ENCODE results near the gene TMEM74B. TPM values are rescaled to one million over a fixed set of nuclear protein-coding genes. Genes with fewer than 3 reads are reported as not detected.

The TMEM74B gene
- total RNA-seq, 1 experiment from 2014 or later: 0.83 TPM

DNA sequence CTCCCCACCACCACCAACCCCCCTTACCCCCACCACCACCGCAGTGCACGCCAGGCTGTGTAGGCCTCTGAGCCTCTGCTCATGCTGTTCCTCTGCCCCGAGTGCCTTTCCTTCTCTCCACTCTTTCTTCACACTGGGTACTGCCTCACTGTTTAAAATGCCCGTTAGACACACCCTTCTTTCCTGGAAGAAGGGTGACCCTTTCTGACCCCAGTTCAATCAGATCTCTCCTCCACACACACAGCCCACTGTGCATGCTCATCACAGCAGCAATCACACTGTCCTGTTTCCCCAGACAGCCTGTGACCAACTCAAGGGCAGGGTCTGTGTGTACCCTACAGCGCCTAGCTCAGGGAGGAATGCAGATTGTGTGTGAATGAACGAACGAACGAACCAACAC is 10.0 kb downstream of the TMEM74B start:
- H3K27ac Mint-ChIP-seq (ENCODE audit: unreplicated experiment): no peak overlapping the region

DNA sequence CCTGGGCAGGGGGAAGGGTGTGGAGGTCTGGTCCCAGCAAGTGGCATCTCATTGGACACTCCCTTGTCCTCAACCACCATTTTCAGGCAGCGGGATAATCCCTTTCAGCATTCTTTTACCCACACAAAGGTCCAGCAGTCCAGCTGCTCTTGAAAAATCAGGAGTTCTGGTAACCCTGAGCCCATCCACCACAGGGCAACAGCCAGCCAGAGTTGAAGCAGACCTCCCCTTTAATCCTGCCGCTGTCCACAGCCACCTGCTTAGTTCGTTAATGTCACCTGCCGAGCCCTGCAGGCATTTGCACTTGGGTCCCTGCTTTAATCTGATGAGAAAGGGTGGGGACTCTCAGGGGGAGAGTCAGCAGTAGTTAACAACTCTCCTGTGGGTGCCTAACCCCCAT is 11.1 kb downstream of the TMEM74B start:
- no peaks in the 10 kb centered on the region for H3K4me1 Mint-ChIP-seq (ENCODE audit: low read depth, unreplicated experiment)
- intact Hi-C loops (cut with micrococcal nuclease; ENCODE audit: unreplicated experiment): no loop called here
- no peaks in the 10 kb centered on the region for H3K9me3 Mint-ChIP-seq (ENCODE audit: low read depth, unreplicated experiment)
- CTCF ChIA-PET: no interaction called here
- H3K36me3 Mint-ChIP-seq (ENCODE audit: insufficient read depth, unreplicated experiment): no peaks in the 10 kb centered on the region
- H3K27ac Mint-ChIP-seq (ENCODE audit: unreplicated experiment): no peak overlapping the region
- H3K4me3 Mint-ChIP-seq (ENCODE audit: low read depth, unreplicated experiment): no peak overlapping the region
- TF ChIP-seq, protein P1, sequence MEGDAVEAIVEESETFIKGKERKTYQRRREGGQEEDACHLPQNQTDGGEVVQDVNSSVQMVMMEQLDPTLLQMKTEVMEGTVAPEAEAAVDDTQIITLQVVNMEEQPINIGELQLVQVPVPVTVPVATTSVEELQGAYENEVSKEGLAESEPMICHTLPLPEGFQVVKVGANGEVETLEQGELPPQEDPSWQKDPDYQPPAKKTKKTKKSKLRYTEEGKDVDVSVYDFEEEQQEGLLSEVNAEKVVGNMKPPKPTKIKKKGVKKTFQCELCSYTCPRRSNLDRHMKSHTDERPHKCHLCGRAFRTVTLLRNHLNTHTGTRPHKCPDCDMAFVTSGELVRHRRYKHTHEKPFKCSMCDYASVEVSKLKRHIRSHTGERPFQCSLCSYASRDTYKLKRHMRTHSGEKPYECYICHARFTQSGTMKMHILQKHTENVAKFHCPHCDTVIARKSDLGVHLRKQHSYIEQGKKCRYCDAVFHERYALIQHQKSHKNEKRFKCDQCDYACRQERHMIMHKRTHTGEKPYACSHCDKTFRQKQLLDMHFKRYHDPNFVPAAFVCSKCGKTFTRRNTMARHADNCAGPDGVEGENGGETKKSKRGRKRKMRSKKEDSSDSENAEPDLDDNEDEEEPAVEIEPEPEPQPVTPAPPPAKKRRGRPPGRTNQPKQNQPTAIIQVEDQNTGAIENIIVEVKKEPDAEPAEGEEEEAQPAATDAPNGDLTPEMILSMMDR (IDR thresholded peaks at IDR 0.05; ENCODE audit: unreplicated experiment): no peak
- no peaks in the 10 kb centered on the region for H3K27me3 Mint-ChIP-seq (ENCODE audit: unreplicated experiment)
- no peak for DNase-seq
- no TSS peak for BruUV-seq (replicated peaks)

More for the DNA sequence above, 10.0 kb downstream of the TMEM74B start:
- no peaks in the 10 kb centered on the region for H3K4me1 Mint-ChIP-seq (ENCODE audit: low read depth, unreplicated experiment)
- no peak for DNase-seq
- TF ChIP-seq, protein P1 (IDR thresholded peaks at IDR 0.05; ENCODE audit: unreplicated experiment): no peak
- CTCF ChIA-PET: no interaction called here
- BruUV-seq (replicated peaks): no TSS peak
- intact Hi-C loops (cut with micrococcal nuclease; ENCODE audit: unreplicated experiment): no loop called here
- no peaks in the 10 kb centered on the region for H3K36me3 Mint-ChIP-seq (ENCODE audit: insufficient read depth, unreplicated experiment)
- no peaks in the 10 kb centered on the region for H3K27me3 Mint-ChIP-seq (ENCODE audit: unreplicated experiment)
- no peak overlapping the region for H3K4me3 Mint-ChIP-seq (ENCODE audit: low read depth, unreplicated experiment)
- no peaks in the 10 kb centered on the region for H3K9me3 Mint-ChIP-seq (ENCODE audit: low read depth, unreplicated experiment)

DNA sequence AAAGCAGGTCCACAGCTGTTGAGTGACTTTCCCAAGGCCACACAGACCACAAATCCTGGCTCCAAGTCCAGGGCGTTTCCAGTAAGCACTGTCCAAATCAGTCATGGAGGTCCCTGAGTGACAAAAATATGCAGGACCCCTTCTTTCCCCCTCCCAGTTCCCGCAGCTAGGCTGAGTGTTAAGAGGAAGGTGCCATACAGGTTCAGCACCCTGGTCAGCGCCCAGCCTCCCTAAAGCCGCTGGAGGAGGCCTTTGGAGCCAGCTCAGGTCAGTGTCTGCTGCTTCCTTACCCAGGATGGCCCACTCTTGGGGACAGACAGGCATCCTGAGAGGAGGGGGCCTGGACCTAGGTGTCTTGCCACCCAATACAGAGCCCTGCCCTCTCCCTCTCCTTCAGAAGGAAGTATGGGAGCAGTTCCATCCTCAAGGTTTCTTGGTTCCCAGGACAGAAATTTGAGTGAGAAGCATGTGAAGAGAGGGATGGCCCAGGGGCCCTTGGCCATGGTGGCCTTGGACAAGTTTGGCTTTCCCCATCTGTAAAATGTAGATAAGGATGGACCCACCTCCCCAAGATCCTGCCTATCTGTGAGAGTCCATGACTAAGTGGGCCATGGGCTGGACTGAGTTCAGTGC is 13.2 kb downstream of the TMEM74B start:
- H3K27me3 Mint-ChIP-seq (ENCODE audit: unreplicated experiment): no peaks in the 10 kb centered on the region
- CTCF ChIA-PET: no interaction called here
- no TSS peak for BruUV-seq (replicated peaks)
- TF ChIP-seq, protein P1 (IDR thresholded peaks at IDR 0.05; ENCODE audit: unreplicated experiment): no peak
- peak; percentile 3 for DNase-seq
- intact Hi-C loops (cut with micrococcal nuclease; ENCODE audit: unreplicated experiment): no loop called here
- H3K27ac Mint-ChIP-seq (ENCODE audit: unreplicated experiment): no peak overlapping the region
- no peaks in the 10 kb centered on the region for H3K4me1 Mint-ChIP-seq (ENCODE audit: low read depth, unreplicated experiment)
- H3K4me3 Mint-ChIP-seq (ENCODE audit: low read depth, unreplicated experiment): no peak overlapping the region
- peaks cover 11% of the 10 kb centered on the region for H3K36me3 Mint-ChIP-seq (ENCODE audit: insufficient read depth, unreplicated experiment)
- H3K9me3 Mint-ChIP-seq (ENCODE audit: low read depth, unreplicated experiment): no peaks in the 10 kb centered on the region

DNA sequence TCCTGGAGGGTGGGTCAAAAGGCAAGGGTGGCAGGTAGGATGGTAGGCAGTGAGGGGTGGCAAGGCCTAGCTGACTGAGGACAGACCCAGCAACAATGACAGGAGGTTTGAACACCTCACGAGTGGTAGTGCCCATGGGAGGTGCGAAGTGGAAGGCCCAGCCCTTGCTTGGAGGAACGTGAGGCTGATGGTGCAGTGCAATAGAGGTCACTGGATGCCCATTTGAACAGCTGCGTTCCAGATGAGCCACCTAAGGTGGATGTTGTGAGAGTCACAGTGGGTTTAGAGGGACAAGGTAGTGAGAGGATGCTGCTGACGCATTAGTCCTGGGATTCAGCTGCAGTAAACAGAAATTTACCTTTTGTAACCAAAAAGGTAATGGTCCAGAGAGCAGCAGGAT is 15.6 kb downstream of the TMEM74B start:
- Mint-ChIP-seq H3K4me1 (ENCODE audit: low read depth, unreplicated experiment) (no peaks in the 10 kb centered on the region), H3K27me3 (ENCODE audit: unreplicated experiment) (no peaks in the 10 kb centered on the region), H3K4me3 (ENCODE audit: low read depth, unreplicated experiment) (no peak overlapping the region), H3K27ac (ENCODE audit: unreplicated experiment) (no peak overlapping the region), H3K9me3 (ENCODE audit: low read depth, unreplicated experiment) (no peaks in the 10 kb centered on the region), H3K36me3 (ENCODE audit: insufficient read depth, unreplicated experiment) (peaks cover 20% of the 10 kb centered on the region)
- no peak for DNase-seq
- CTCF ChIA-PET: no interaction called here
- intact Hi-C loops (cut with micrococcal nuclease; ENCODE audit: unreplicated experiment): no loop called here
- BruUV-seq (replicated peaks): no TSS peak
- TF ChIP-seq, protein P1 (IDR thresholded peaks at IDR 0.05; ENCODE audit: unreplicated experiment): no peak
